WERI-Rb-1 (cell line): ENCODE data around the gene ELOVL4.

ENCODE experiments used
- DNase-seq: peaks from one replicate; pipeline ENCODE4 v3.0.0-alpha.2; 2020
- H3K27ac ChIP-seq: fragments of 250-450 bp; sonication (Bioruptor Pico); 2 replicates; pipeline ENCODE4 v1.5.1; 2020; ENCODE audit warnings: mild to moderate bottlenecking, moderate library complexity
- H3K27me3 ChIP-seq: fragments of 250-450 bp; sonication (Bioruptor Pico); 2 replicates; pipeline ENCODE4 v1.5.1; 2021; ENCODE audit warnings: mild to moderate bottlenecking, low read depth, moderate library complexity; ENCODE audit not compliant: insufficient read depth, severe bottlenecking
- H3K36me3 ChIP-seq: fragments of 250-450 bp; sonication (Bioruptor Pico); 2 replicates; pipeline ENCODE4 v1.5.1; 2020; ENCODE audit warnings: mild to moderate bottlenecking, moderate library complexity
- H3K4me3 ChIP-seq: 2 replicates; pipeline ENCODE4 v1.5.1; 2011; ENCODE audit warnings: low read depth, mild to moderate bottlenecking, control low read depth, low read length
- H3K9me3 ChIP-seq: fragments of 250-450 bp; sonication (Bioruptor Pico); 2 replicates; pipeline ENCODE4 v1.5.1; 2021; ENCODE audit warnings: mild to moderate bottlenecking, moderate library complexity; ENCODE audit not compliant: severe bottlenecking
- CTCF ChIP-seq: IDR thresholded peaks from 2 replicates; pipeline ENCODE4 v1.5.1; 2011; ENCODE audit warnings: low read depth, mild to moderate bottlenecking, control low read depth, inconsistent platforms, low read length

Gene ELOVL4

GRCh38 chr6:79954849-79955248 lies 7.5 kb upstream of the ELOVL4 start:
- Histone ChIP-seq H3K9me3 (no peaks in the 10 kb centered on the region), H3K4me3 (no peak overlapping the region), H3K27me3 (no peaks in the 10 kb centered on the region), H3K27ac (no peak overlapping the region), H3K36me3 (no peaks in the 10 kb centered on the region)
- DNase-seq: no peak
- no peak for TF ChIP-seq CTCF

- peak; percentile 82 for DNase-seq
- peak; percentile 45; the same call in 1 of the 2 replicates for TF ChIP-seq CTCF
- Histone ChIP-seq H3K4me3 (no peak overlapping the region), H3K27ac (no peak overlapping the region), H3K9me3 (no peaks in the 10 kb centered on the region), H3K36me3 (no peaks in the 10 kb centered on the region), H3K27me3 (no peaks in the 10 kb centered on the region)
Observed at GRCh38 chr6:79949233-79949632, 1.9 kb upstream of the ELOVL4 start.

- no peaks in the 10 kb centered on the region for H3K9me3 ChIP-seq
- H3K36me3 ChIP-seq: peaks cover 3% of the 10 kb centered on the region; the same call in 1 of the 2 replicates
- peak overlapping the region; percentile 72 for H3K27ac ChIP-seq
- TF ChIP-seq CTCF: peak; percentile 50
- no peaks in the 10 kb centered on the region for H3K27me3 ChIP-seq
- DNase-seq: peak; percentile 74
- peak overlapping the region; percentile 92 for H3K4me3 ChIP-seq
Observed at GRCh38 chr6:79946272-79947190, 822 bp downstream of the ELOVL4 start.

- DNase-seq: no peak
- TF ChIP-seq CTCF: no peak
Observed at GRCh38 chr6:79943133-79943532, 4.2 kb downstream of the ELOVL4 start.

GRCh38 chr6:79941489-79942151 lies 5.7 kb downstream of the ELOVL4 start:
- H3K4me3 ChIP-seq: no peak overlapping the region
- no peak overlapping the region for H3K27ac ChIP-seq
- no peaks in the 10 kb centered on the region for H3K27me3 ChIP-seq
- no peaks in the 10 kb centered on the region for H3K9me3 ChIP-seq
- H3K36me3 ChIP-seq: peaks cover 3% of the 10 kb centered on the region; the same call in 1 of the 2 replicates
- TF ChIP-seq CTCF: no peak
- no peak for DNase-seq

More at GRCh38 chr6:79943133-79943532, 4.2 kb downstream of the ELOVL4 start:
- no peaks in the 10 kb centered on the region for H3K27me3 ChIP-seq
- no peaks in the 10 kb centered on the region for H3K9me3 ChIP-seq
- H3K4me3 ChIP-seq: no peak overlapping the region
- no peak overlapping the region for H3K27ac ChIP-seq
- peaks cover 3% of the 10 kb centered on the region; the same call in 1 of the 2 replicates for H3K36me3 ChIP-seq
